ENCODE measurements around the gene EGLN2. TPM values are rescaled to one million over a fixed set of nuclear protein-coding genes. Genes with fewer than 3 reads are reported as not detected.
A peak's percentile ranks its signal among the peaks of the same experiment; 100 is the strongest.
"Not testable (repeated sequence)": the region's sequence is repeated elsewhere in the genome, so short reads cannot be mapped to it uniquely, and the experiment has no call there.

EGLN2 gene
- total RNA-seq, 1 donor from 2014 or later = 78.9 TPM

GRCh38 chr19:40815223-40815622, 16.2 kb downstream of the EGLN2 start:
- no peak for DNase-seq (ENCODE audit: low read depth)
- TF ChIP-seq, protein P1, sequence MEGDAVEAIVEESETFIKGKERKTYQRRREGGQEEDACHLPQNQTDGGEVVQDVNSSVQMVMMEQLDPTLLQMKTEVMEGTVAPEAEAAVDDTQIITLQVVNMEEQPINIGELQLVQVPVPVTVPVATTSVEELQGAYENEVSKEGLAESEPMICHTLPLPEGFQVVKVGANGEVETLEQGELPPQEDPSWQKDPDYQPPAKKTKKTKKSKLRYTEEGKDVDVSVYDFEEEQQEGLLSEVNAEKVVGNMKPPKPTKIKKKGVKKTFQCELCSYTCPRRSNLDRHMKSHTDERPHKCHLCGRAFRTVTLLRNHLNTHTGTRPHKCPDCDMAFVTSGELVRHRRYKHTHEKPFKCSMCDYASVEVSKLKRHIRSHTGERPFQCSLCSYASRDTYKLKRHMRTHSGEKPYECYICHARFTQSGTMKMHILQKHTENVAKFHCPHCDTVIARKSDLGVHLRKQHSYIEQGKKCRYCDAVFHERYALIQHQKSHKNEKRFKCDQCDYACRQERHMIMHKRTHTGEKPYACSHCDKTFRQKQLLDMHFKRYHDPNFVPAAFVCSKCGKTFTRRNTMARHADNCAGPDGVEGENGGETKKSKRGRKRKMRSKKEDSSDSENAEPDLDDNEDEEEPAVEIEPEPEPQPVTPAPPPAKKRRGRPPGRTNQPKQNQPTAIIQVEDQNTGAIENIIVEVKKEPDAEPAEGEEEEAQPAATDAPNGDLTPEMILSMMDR (conservative IDR thresholded peaks at IDR 0.05; ENCODE audit: low read depth, low read length) = no peak
- no peak overlapping the region for H3K4me3 ChIP-seq (ENCODE audit: low read depth, low read length)

DNA sequence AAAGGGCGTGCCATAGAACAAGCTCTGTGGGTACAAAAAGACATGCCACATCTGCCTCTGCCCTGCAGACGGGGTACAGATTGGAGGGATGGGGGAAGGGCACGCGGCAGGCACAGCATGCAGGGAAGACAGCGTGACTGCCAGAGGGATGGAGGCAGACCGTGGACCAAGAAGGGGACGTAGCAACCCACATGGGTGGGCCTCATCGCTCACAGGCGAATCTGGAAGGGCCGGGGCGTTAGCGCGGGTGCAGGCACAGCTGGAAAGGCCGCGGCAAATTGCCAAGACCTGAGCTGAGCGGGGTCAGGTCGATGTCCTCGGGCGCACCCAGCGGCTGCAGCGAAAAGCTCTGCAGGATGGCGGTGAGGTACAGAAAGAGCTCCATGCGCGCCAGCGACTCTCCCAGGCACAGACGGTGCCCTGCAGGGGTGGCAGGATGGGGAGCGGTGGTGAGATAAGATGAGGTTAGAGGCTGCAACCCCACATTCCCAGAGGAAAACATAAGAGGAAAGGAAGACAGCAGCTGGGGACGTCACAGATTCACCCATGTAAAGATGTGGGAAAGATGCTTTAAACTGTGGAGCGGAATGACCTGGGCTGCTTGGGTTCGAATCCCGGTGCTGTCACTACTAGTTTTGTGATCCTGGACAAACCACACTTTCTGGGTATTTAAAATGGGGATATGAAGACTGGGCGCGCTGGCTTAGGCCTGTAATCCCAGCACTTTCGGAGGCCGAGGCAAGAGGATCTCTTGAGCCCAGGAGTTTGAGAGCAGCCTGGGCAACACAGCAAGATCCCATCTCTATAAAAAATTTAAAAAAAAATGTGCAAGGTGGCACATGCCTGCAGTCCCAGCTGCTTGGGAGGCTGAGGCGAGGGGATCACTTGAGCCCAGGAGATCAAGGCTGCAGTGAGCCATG, 19.7 kb downstream of the EGLN2 start:
- DNase-seq (ENCODE audit: low read depth) = not testable (repeated sequence)
- TF ChIP-seq, protein P1 (conservative IDR thresholded peaks at IDR 0.05; ENCODE audit: low read depth, low read length) = peak; percentile 24
- H3K4me3 ChIP-seq (ENCODE audit: low read depth, low read length) = peak overlapping the region; percentile 12

- not testable (repeated sequence) for DNase-seq (ENCODE audit: low read depth); H3K4me3 ChIP-seq (ENCODE audit: low read depth, low read length)
- TF ChIP-seq, protein P1 (conservative IDR thresholded peaks at IDR 0.05; ENCODE audit: low read depth, low read length) = peak; percentile 70
Measured at GRCh38 chr19:40819479-40820234, 20.7 kb downstream of the EGLN2 start.

- no peak overlapping the region for H3K4me3 ChIP-seq (ENCODE audit: low read depth, low read length)
- TF ChIP-seq, protein P1 (conservative IDR thresholded peaks at IDR 0.05; ENCODE audit: low read depth, low read length) = no peak
- no peak for DNase-seq (ENCODE audit: low read depth)
Measured at GRCh38 chr19:40822161-40822560, 23.2 kb downstream of the EGLN2 start.

GRCh38 chr19:40822704-40823553, 23.9 kb downstream of the EGLN2 start:
- DNase-seq (ENCODE audit: low read depth); H3K4me3 ChIP-seq (ENCODE audit: low read depth, low read length): not testable (repeated sequence)

DNA sequence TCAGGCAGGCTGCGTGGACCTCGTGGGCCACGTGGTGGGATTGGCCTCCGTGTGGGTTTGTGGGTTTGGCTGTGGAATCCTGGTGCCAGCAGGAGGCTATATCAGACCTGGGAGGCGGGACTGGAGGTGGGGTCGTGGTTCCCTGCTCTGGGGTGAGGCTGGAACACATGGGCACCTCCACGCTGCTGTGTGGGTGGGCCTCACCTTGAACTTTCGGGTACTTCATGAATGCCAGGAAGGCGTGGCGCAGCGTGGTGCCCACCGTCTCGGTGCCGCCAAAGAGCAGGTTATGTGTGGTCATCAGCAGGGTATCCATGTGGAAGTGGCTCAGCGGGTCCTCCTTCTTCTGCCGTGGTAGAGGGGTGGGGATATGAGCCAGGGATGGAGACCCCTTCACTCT, 25.9 kb downstream of the EGLN2 start:
- not testable (repeated sequence) for H3K4me3 ChIP-seq (ENCODE audit: low read depth, low read length); DNase-seq (ENCODE audit: low read depth)

- not testable (repeated sequence) for H3K4me3 ChIP-seq (ENCODE audit: low read depth, low read length); DNase-seq (ENCODE audit: low read depth)
Measured at GRCh38 chr19:40825460-40826095, 26.6 kb downstream of the EGLN2 start.

GRCh38 chr19:40826312-40826698, 27.3 kb downstream of the EGLN2 start:
- not testable (repeated sequence) for H3K4me3 ChIP-seq (ENCODE audit: low read depth, low read length); DNase-seq (ENCODE audit: low read depth)

- H3K4me3 ChIP-seq (ENCODE audit: low read depth, low read length); DNase-seq (ENCODE audit: low read depth): not testable (repeated sequence)
Measured at GRCh38 chr19:40826699-40827385, 27.9 kb downstream of the EGLN2 start.
